ENCODE data around the gene CENATAC.
"Not testable (repeated sequence)": the region's sequence is repeated elsewhere in the genome, so short reads cannot be mapped to it uniquely, and the experiment has no call there.

The CENATAC gene

DNA sequence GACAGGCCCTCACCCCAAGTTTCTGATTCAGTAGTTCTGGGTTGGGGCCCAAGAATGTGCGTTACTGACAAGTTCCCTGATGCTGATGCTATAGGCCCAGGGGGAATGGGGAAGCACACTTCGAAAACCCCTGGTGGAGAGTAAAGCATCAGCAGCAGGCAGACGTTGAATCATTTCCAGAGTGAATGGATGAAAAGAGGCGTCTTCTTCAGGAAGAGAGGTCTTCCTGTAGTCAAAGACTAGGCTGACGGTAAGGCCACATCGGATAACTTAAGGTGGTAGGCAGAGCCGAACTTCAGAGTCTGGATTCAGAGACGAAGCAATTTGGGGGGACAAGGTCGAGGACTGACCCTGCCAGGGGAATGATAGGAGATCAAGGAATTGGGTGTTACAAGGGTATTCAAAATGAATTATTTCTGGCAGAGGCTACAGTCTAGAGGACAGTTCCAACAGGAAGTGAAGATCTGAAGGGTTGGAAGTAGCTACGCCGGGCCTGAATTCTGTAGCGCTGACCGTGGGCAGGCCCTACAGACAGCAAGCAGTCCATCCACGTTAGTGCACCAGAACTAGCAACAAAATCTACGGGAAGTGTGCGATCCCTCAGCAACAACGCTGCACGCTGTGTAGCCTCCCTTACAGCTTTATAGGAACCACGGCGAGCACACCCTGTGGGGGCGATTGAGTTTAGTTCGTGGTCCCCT lies 862 bp upstream of the CENATAC start:
- peak; percentile 47 for DNase-seq (ENCODE audit: low read depth)

DNA sequence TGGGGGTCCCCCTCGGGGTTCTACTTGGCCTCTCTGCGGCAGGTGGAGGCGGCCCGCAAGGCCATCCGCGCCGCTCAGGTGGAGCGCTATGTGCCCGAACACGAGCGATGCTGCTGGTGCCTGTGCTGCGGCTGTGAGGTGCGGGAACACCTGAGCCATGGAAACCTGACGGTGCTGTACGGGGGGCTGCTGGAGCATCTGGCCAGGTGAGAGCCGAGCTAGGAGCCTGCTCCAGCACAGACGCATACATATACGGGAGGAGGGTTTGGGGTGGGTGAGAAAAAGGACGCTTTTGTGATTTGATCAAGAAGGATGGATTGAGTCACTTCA lies 415 bp downstream of the CENATAC start:
- no peak for DNase-seq (ENCODE audit: low read depth)

GRCh38 chr11:118998822-118999221 lies 884 bp downstream of the CENATAC start:
- peak; percentile 93 for DNase-seq (ENCODE audit: low read depth)

DNA sequence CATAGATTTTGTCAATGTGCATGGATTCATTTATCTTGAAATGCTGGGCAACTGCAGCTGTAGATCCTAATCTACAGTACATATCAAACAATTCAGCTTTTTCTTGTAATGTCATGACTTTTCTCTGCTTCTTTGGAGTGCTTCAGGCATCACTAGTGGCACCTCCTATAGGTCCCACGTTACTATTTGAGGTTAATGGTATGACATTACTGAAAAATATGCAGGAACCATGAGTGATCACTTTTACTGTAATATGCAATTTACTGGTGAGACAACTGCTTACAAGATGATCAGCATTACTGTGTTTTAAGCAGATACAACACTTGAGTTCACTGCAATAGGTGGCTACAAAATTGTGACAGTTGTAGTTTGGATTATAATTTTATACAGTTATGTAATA lies 3.0 kb downstream of the CENATAC start:
- peak; percentile 80 for DNase-seq (ENCODE audit: low read depth)

DNA sequence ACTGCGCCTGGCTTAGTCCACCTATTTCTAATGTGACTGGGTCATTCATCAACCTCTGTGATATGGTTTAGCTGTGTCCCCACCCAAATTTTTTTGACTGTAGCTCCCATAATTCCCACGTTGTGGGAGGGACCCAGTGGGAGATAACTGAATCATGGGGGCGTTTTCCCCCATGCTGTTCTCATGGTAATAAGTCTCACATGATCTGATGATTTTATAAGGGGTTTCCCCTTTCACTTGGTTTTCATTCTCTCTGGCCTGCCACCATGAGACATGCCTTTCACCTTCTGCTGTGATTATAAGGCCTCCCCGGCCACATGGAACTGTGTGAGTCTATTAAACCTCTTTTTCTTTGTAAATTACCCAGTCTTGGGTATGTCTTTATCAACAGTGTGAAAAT lies 8.7 kb downstream of the CENATAC start:
- no peak for DNase-seq (ENCODE audit: low read depth)

GRCh38 chr11:119011476-119012053 lies 13.6 kb downstream of the CENATAC start:
- no peak for DNase-seq (ENCODE audit: low read depth)

DNA sequence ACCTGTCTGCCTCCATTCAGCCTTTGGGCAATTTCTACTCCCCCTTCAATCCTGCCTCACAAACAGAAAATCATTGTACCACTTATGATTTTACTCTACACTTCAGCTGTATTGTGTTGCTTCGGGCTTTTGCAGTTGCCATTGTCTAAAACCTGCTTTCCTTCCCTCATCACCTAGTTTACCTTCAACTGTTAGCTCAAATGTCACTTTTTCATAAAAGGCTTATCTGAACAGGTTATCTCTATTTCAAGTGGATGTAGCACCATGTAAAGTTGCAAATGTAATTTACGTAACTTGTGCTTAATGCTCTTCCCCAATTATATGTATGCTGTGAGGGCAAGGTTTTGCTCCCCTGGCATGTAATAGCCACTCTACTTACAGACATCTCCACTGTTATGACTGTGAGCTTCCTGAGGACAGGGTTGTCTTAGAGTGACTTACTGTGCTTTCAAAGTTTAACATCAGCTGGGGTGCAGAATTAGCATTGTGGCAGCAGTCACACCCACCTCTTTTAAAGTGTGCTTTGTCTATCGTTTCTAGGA lies 14.8 kb downstream of the CENATAC start:
- DNase-seq (ENCODE audit: low read depth): no peak

- no peak for DNase-seq (ENCODE audit: low read depth)
Measured at GRCh38 chr11:119014209-119014924, 16.4 kb downstream of the CENATAC start.

DNA sequence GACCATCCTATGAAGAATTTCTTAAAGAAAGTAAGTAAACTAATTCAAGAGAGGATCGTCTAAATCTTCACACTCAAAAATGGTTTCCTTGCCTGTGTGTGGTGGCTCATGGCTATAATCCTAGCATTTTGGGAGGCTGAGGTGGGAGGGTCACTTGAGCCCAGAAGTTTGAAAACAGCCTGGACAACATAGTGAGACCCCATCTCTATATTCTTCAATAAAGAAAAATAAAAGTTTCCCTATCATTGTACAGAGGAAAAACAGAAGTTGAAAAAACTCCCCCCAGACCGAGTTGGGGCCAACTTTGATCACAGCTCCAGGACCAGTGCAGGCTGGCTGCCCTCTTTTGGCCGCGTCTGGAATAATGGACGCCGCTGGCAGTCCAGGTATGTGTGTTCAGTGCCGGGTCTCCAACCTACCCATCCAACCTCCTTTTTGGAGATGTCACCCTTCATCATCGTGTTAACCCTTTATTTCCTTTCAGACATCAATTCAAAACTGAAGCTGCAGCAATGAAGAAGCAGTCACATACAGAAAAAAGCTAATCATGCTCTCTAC lies 17.2 kb downstream of the CENATAC start:
- DNase-seq (ENCODE audit: low read depth): peak; percentile 43

DNA sequence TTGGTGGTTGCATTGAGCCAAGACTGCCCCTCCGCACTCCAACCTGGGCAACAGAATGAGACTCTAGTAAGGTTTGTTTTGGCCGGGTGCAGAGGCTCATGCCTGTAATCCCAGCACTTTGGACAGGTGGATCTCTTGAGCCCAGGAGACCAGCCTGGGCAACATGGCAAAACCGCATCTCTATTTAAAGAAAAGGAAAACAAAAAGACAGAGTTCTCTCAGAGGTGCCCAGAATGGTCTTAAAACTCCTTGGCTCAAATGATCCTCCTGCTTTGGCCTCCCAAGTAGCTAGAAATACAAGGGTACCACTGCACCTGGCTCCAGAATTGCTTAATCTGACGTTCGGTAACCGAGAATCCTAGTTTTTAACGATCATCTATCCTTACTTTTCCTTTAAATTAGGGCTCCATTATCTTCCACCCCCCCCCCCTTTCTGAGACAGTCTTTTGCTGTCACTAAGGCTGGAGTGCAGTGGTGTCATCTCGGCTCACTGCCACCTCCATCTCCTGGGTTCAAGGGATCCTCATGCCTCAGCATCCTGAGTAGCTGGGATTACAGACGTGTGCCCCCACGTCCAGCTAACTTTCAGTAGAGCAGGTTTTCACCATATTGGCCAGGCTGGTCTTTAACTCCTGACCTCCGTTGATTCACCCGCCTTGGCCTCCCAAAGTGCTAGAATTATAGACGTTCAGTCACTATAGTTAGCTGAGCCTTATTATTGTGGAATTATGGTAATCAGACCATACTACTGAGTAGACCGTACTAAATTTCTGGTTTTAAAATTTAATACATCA lies 18.5 kb downstream of the CENATAC start:
- DNase-seq (ENCODE audit: low read depth): no peak

GRCh38 chr11:119017377-119017776 lies 19.4 kb downstream of the CENATAC start:
- DNase-seq (ENCODE audit: low read depth): not testable (repeated sequence)

- peak; percentile 97 for DNase-seq (ENCODE audit: low read depth)
Measured at GRCh38 chr11:119018074-119018938, 20.4 kb downstream of the CENATAC start, which contains the start of the genes RPS25 and TRAPPC4. Gene RPS25, minus strand, starts transcription at chr11:119018343. Its CDS starts 59 bp downstream, at chr11:119018284. Gene TRAPPC4, plus strand, starts transcription at chr11:119018766. Its CDS starts 30 bp downstream, at chr11:119018796.

DNA sequence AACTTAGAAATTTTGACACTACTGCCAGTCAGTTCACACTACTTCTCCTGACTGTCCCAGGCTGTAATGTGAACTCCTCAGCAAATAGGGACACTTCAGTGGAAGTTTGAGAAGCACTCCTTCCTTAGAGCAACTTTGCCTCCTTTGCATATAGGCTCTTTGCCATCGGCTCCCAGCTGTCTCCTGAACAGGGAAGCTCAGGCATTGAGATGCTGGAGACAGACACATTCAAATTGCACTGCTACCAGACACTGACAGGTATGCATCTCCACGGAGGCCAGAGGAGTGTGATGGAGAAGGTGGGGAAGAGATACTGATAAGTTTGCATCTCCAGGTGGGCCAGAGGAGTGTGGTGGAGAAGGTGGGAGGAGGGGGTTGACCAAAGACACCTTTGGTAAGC lies 22.1 kb downstream of the CENATAC start:
- DNase-seq (ENCODE audit: low read depth): no peak

DNA sequence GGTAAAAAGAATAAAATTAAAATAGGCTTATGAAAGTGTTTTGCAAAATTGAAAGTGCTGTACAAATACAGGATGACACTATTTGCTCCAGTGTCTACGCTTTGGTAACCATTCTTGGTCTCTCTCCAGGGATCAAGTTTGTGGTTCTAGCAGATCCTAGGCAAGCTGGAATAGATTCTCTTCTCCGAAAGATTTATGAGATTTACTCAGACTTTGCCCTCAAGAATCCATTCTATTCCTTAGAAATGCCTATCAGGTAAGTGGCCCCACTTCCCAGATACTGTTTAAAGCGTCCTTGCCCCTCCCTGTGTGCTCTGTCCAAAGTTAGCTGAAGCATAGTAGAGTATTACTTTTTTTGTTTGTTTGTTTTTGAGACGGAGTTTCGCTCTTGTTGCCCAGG lies 23.7 kb downstream of the CENATAC start:
- DNase-seq (ENCODE audit: low read depth): no peak

GRCh38 chr11:119023741-119024140 lies 25.8 kb downstream of the CENATAC start:
- DNase-seq (ENCODE audit: low read depth): no peak

DNA sequence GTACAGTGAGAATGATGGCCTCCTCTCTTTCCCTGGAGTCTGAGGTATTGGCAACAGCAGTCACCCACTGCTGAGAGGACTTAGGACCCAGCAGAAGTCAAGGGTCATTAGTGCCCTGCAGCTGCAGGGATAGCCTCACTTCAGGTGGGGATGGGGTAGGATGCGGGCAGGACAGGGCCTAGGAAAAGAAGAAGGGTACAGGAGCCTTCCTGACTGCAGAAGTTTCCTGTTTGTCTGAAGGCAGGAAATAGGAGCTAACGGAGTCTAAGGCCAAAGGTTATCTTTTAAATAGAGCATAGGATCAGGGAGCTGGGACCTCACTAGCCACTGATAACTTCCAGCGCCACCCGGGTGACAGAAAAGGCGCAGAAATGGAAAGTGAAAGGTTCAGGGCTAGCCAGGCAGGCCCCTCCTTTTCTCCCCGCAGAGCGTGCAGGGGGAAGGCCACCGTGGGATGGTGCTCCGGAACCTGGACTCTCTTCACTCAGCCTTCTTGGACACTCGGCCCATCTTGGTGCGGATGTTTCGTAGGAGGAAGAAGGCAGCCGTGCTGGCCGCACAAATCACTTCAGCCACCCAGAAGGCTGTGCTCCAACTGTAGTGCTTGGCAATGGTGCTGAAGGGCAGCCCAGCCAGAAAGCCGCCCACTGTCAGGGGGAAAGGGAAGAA lies 26.6 kb downstream of the CENATAC start:
- DNase-seq (ENCODE audit: low read depth): no peak

- no peak for DNase-seq (ENCODE audit: low read depth)
Measured at GRCh38 chr11:119025099-119025473, 27.1 kb downstream of the CENATAC start.

- DNase-seq (ENCODE audit: low read depth): no peak
Measured at GRCh38 chr11:119025541-119025940, 27.6 kb downstream of the CENATAC start.

DNA sequence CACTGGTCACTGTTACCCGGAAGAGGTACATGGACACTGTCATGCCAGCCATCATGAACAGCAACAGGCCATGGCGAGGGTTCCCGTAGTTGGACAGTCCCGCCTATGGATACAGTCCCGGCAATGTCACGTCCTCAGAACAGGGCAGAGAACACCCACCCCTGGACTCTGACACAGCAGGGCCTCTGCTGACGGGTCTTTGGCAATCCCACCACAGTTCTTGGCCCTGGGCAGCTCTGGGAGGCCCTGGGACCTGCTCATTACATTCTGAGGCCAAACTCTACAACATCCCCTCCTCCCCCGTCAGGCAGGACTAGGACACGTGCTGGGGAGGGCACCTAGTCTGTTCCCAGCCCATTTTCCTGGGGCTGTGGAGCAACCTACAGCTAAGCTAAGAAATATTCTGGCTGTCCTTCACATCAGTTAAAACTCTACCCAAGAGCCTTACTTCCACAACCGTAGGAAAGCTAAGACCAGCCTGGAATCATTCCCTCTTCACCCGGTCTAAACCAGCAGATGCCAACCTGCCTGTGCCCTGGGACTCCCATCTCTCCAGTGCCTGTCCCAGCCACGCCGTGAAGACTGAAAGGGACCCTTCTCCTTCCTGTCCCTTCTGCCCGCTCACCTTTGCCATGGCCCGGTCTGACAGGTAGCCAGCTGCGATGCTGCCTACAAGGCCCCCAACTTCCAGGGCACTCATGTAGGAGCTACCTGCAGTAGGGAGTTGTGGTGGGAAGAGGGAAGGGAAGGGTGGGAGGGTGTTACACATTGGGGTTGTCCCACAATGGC lies 28.2 kb downstream of the CENATAC start:
- no peak for DNase-seq (ENCODE audit: low read depth)

GRCh38 chr11:119026970-119027369 lies 29.0 kb downstream of the CENATAC start:
- no peak for DNase-seq (ENCODE audit: low read depth)
